Effector memory CD4-positive, alpha-beta T cell (primary cell): ENCODE measurements around the gene ZMIZ1.

Experiments used
- DNase-seq, 3 donors: peaks; one replicate each; pipeline ENCODE4 v3.0.0-alpha.2; 2020
- H3K27ac ChIP-seq: 2 replicates; pipeline ENCODE4 v1.7.0; 2013; ENCODE audit warnings: mild to moderate bottlenecking, low read length, moderate library complexity; ENCODE audit not compliant: insufficient read depth, poor library complexity, severe bottlenecking
- H3K27me3 ChIP-seq: replicated peaks from 2 replicates; pipeline ENCODE4 v1.7.0; 2013; ENCODE audit warnings: mild to moderate bottlenecking, low read length; ENCODE audit not compliant: insufficient read depth, control insufficient read depth, poor library complexity, severe bottlenecking
- H3K36me3 ChIP-seq: 2 replicates; pipeline ENCODE4 v1.7.0; 2013; ENCODE audit warnings: mild to moderate bottlenecking, low read length, moderate library complexity; ENCODE audit not compliant: control insufficient read depth, insufficient read depth
- H3K4me1 ChIP-seq: 2 replicates; pipeline ENCODE4 v1.7.0; 2013; ENCODE audit warnings: low read length, mild to moderate bottlenecking; ENCODE audit not compliant: control insufficient read depth, insufficient read depth, poor library complexity, severe bottlenecking
- H3K4me3 ChIP-seq: 2 replicates; pipeline ENCODE4 v1.7.0; 2013; ENCODE audit warnings: low read length, low read depth, mild to moderate bottlenecking; ENCODE audit not compliant: insufficient read depth, poor library complexity, severe bottlenecking
- H3K9me3 ChIP-seq: 2 replicates; pipeline ENCODE4 v1.7.0; 2013; ENCODE audit warnings: mild to moderate bottlenecking, low read length, moderate library complexity; ENCODE audit not compliant: control insufficient read depth

The ZMIZ1 gene

GRCh38 chr10:79229071-79229541, 160.3 kb downstream of the ZMIZ1 start:
- Histone ChIP-seq H3K36me3 (no peaks in the 10 kb centered on the region), H3K9me3 (no peaks in the 10 kb centered on the region), H3K27ac (no peak overlapping the region), H3K27me3 (no peaks in the 10 kb centered on the region), H3K4me3 (no peak overlapping the region), H3K4me1 (no peaks in the 10 kb centered on the region)
- DNase-seq = no peak

GRCh38 chr10:79229830-79230327, 161.1 kb downstream of the ZMIZ1 start:
- Histone ChIP-seq H3K27me3 (no peaks in the 10 kb centered on the region), H3K4me3 (no peak overlapping the region), H3K4me1 (no peaks in the 10 kb centered on the region), H3K36me3 (no peaks in the 10 kb centered on the region), H3K27ac (no peak overlapping the region), H3K9me3 (no peaks in the 10 kb centered on the region)
- DNase-seq = no peak

DNA sequence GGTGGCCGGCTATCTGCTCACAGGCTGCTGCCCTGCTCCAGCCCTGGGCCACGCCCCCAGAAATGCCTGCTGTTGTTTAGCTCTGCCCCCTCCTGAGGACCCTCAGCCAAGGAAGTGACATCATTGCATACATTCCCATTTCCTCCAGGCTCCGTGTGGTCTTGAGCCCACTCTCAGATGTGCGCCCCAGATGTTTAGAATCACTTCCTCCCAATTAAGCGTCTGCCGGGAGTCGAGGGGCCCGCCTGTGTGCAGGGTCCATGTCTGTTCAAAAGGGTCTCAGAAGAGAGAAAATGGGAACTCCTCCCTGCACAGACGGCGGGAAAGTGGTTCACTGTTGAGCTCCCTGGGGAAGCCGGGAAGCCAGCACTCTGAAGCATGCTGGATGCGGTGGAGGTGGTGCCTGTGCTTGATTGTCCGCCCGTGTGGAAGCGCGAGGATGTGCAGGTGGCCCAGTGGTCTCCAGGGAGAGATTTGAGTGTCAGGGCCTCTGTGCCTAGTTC, 161.6 kb downstream of the ZMIZ1 start:
- H3K9me3 ChIP-seq = no peaks in the 10 kb centered on the region
- no peaks in the 10 kb centered on the region for H3K27me3 ChIP-seq
- H3K4me3 ChIP-seq = no peak overlapping the region
- no peaks in the 10 kb centered on the region for H3K36me3 ChIP-seq
- H3K27ac ChIP-seq = no peak overlapping the region
- no peak for DNase-seq
- H3K4me1 ChIP-seq = no peaks in the 10 kb centered on the region

GRCh38 chr10:79230850-79231249, 162.1 kb downstream of the ZMIZ1 start:
- Histone ChIP-seq H3K9me3 (no peaks in the 10 kb centered on the region), H3K27me3 (no peaks in the 10 kb centered on the region), H3K27ac (no peak overlapping the region), H3K4me3 (no peak overlapping the region), H3K4me1 (no peaks in the 10 kb centered on the region), H3K36me3 (no peaks in the 10 kb centered on the region)
- DNase-seq = no peak

DNA sequence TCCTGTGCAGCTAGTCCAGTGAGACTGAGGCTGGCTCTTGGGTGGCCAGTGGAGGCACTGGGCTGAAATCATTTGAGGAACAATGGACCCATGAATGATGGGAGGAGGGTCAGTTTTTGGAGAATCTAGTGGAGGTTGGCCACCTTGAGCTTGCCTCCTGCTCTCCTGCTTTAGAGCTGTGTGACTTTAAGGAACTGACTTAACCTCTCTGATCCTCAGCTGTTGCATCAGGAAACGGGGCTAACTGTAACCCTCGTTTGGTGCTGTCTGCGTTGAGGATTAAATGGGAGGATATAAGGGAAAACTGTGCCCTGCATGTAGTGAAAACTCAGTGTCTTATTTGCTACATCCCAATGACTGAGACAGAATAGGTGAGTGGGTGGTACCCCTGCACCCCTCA, 163.1 kb downstream of the ZMIZ1 start:
- no peak overlapping the region for H3K27ac ChIP-seq

DNA sequence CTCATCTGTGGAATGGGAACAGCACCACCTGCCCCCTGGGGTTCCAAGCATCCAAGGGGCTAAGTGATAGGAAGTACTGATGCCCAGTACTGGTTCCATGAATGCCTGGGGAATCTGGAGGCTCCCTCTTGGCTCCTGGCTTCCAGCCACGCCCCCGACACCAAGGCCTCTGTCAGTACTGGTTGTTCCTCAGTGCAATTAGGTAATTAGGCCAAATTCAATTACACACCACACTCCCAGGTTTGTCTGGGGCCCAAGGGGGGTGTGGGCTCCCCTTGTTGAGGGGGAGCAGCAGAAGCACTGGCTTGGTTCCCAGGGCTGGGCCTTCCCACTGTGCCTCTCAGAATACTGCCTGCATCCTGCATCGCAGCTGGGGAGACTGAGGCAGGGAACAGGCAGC, 164.1 kb downstream of the ZMIZ1 start:
- no peak for DNase-seq
- no peaks in the 10 kb centered on the region for H3K9me3 ChIP-seq
- no peaks in the 10 kb centered on the region for H3K27me3 ChIP-seq
- no peaks in the 10 kb centered on the region for H3K36me3 ChIP-seq
- no peak overlapping the region for H3K4me3 ChIP-seq
- H3K27ac ChIP-seq = no peak overlapping the region
- H3K4me1 ChIP-seq = no peaks in the 10 kb centered on the region

More for the DNA sequence above, 163.1 kb downstream of the ZMIZ1 start:
- Histone ChIP-seq H3K27me3 (no peaks in the 10 kb centered on the region), H3K36me3 (no peaks in the 10 kb centered on the region), H3K4me1 (no peaks in the 10 kb centered on the region), H3K4me3 (no peak overlapping the region), H3K9me3 (no peaks in the 10 kb centered on the region)
- no peak for DNase-seq

- no peak for DNase-seq
- no peak overlapping the region for H3K27ac ChIP-seq
- no peak overlapping the region for H3K4me3 ChIP-seq
- no peaks in the 10 kb centered on the region for H3K9me3 ChIP-seq
- no peaks in the 10 kb centered on the region for H3K27me3 ChIP-seq
- no peaks in the 10 kb centered on the region for H3K4me1 ChIP-seq
- no peaks in the 10 kb centered on the region for H3K36me3 ChIP-seq
Observed at GRCh38 chr10:79234391-79235315, 165.9 kb downstream of the ZMIZ1 start.

- no peak overlapping the region for H3K4me3 ChIP-seq
- no peak overlapping the region for H3K27ac ChIP-seq
- no peak for DNase-seq
- H3K4me1 ChIP-seq = no peaks in the 10 kb centered on the region
- no peaks in the 10 kb centered on the region for H3K9me3 ChIP-seq
- no peaks in the 10 kb centered on the region for H3K36me3 ChIP-seq
- no peaks in the 10 kb centered on the region for H3K27me3 ChIP-seq
Observed at GRCh38 chr10:79235765-79236432, 167.1 kb downstream of the ZMIZ1 start.

DNA sequence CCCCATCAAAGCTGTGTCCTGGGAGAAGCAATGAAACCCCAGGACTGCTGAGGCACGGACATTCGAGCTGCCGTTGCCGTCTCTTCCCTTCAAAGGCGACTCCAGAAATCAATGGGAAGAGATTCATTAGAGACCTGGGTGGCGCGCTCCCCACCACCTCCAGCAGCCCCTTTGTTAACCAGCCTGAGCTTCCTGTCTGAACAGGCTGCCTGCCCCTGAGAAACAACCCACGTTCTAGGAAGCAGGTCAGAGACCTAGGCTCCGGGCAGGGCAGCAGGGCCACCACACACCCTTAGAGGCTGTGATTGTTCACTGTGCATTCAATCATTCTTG, 167.6 kb downstream of the ZMIZ1 start:
- Histone ChIP-seq H3K4me1 (peaks cover under 1% of the 10 kb centered on the region), H3K27me3 (no peaks in the 10 kb centered on the region), H3K9me3 (no peaks in the 10 kb centered on the region), H3K36me3 (no peaks in the 10 kb centered on the region), H3K27ac (no peak overlapping the region), H3K4me3 (no peak overlapping the region)
- no peak for DNase-seq
